Fibroblast of pulmonary artery (primary cell): ENCODE data around the gene RPS16.
"Not testable (repeated sequence)": the region's sequence is repeated elsewhere in the genome, so short reads cannot be mapped to it uniquely, and the experiment has no call there.

Experiments
- DNase-seq: peaks from one replicate; pipeline ENCODE4 v3.0.0-alpha.2; 2010; ENCODE audit warnings: low read depth
- H3K4me3 ChIP-seq: replicated peaks from 2 replicates; pipeline ENCODE4 v1.5.1; 2011; ENCODE audit warnings: low read depth, mild to moderate bottlenecking, control low read depth, low read length, moderate library complexity
- TF ChIP-seq, protein P1 (sequence below): IDR thresholded peaks from 2 replicates; pipeline ENCODE4 v1.5.1; 2011; ENCODE audit warnings: mild to moderate bottlenecking, control low read depth, low read length, inconsistent platforms; ENCODE audit errors: missing control alignments

Gene RPS16

DNA sequence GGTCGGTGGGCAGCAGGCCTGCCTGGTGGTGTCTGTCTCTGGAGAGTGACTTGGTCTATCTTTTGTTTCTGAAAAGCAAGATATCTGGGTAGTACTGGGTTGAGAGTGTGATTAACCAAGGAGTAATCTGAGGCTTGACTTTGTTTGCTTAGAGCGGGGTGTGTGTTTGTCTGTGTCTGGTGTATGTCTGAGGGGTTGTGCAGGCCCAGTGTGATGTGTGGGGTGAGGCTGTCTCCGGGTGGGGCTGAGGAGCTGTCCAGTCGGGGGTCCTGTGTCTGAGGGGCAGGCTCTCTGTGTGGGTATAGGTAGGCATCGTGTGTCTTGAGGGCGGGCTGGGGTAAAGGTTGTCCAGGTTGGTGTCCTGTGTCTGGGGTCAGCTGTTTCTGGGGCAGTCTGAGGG, 33.8 kb upstream of the RPS16 start:
- TF ChIP-seq, protein P1, sequence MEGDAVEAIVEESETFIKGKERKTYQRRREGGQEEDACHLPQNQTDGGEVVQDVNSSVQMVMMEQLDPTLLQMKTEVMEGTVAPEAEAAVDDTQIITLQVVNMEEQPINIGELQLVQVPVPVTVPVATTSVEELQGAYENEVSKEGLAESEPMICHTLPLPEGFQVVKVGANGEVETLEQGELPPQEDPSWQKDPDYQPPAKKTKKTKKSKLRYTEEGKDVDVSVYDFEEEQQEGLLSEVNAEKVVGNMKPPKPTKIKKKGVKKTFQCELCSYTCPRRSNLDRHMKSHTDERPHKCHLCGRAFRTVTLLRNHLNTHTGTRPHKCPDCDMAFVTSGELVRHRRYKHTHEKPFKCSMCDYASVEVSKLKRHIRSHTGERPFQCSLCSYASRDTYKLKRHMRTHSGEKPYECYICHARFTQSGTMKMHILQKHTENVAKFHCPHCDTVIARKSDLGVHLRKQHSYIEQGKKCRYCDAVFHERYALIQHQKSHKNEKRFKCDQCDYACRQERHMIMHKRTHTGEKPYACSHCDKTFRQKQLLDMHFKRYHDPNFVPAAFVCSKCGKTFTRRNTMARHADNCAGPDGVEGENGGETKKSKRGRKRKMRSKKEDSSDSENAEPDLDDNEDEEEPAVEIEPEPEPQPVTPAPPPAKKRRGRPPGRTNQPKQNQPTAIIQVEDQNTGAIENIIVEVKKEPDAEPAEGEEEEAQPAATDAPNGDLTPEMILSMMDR, result no peak
- no peak overlapping the region for H3K4me3 ChIP-seq
- DNase-seq, result no peak

DNA sequence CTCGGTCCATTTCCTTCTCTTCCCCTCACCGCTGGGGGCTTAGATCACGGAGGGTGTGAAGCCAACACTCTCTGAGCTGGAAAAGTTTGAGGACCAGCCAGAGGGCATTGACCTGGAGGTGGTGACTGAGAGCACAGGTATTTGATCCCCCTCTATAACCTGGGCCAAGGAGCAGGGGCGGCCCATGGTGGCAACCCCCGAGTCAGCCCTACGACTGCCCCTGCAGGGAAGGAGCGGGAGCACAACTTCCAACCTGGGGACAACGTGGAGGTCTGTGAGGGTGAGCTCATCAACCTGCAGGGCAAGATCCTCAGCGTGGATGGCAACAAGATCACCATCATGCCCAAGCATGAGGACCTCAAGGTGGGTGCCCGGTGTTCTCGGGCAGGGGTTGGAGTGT, 33.3 kb upstream of the RPS16 start:
- no peak for DNase-seq
- no peak overlapping the region for H3K4me3 ChIP-seq
- TF ChIP-seq, protein P1, result no peak

DNA sequence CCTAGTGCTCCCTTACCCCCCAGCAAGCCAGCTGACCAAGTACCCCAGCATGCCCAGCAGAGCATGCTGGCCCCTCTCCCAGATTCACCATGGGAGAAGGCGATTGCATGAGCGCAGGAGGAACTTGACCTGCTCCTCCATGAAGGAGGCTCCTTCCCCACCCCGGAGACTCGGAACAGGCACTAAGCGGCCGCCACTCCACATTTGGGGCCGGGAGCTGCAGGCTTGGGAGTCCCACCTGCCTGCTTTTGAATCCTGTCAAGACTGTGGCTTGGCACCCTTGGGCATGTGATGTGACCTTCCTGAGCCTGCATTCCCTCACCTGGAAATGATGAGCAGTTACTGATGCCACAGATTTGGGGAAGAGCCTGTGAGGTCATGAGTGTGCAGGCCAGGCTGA, 32.2 kb upstream of the RPS16 start:
- DNase-seq, result no peak
- H3K4me3 ChIP-seq, result no peak overlapping the region
- TF ChIP-seq, protein P1, result no peak

DNA sequence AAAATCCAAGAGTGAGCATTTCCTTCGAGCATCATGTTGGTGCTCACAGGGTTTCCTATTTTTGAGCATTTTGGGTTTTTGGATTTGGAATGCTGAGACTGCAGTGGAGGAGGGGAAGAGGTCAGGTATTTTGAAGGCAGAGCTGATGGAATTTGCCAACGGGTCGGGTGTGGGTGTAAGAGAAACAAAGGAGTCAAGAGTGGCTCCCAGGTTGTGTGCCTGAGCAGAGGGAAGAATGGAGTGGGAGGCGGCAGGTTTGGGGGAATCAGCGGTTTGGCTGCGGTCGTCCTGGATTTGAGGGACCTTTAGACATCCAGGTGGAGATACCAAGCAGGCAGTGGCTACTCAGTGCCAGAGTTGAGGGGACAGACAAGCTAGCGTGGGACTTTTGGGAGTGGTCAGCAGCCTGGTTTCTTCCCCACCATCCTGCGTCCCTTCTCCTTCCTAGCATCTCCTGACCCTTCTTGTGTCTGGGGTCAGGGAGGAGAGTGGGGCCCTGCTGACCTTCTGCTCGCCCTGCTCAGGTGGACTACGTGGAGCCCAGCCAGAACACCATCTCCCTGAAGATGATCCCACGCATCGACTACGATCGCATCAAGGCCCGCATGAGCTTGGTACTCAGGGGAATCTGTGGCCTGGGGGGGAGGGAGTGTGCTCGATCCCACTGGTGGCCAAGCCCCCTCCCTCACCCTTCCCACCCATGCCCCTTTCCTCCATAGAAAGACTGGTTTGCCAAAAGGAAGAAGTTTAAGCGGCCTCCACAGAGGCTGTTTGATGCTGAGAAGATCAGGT, 30.4 kb upstream of the RPS16 start:
- TF ChIP-seq, protein P1, result no peak
- DNase-seq, result no peak
- no peak overlapping the region for H3K4me3 ChIP-seq

- DNase-seq, result no peak
- TF ChIP-seq, protein P1, result no peak
- H3K4me3 ChIP-seq, result no peak overlapping the region
Observed at GRCh38 chr19:39463403-39463802, 27.7 kb upstream of the RPS16 start.

GRCh38 chr19:39451257-39451656, 15.5 kb upstream of the RPS16 start:
- not testable (repeated sequence) for DNase-seq

GRCh38 chr19:39449116-39449797, 13.5 kb upstream of the RPS16 start:
- H3K4me3 ChIP-seq, result no peak overlapping the region
- TF ChIP-seq, protein P1, result no peak
- DNase-seq, result no peak

More at GRCh38 chr19:39451257-39451656, 15.5 kb upstream of the RPS16 start:
- not testable (repeated sequence) for H3K4me3 ChIP-seq
